ENCODE data around the gene SLC16A12. TPM values are rescaled to one million over a fixed set of nuclear protein-coding genes. Genes with fewer than 3 reads are reported as not detected.
"Not testable (repeated sequence)": the region's sequence is repeated elsewhere in the genome, so short reads cannot be mapped to it uniquely, and the experiment has no call there.

The SLC16A12 gene
- total RNA-seq, 1 experiment from 2014 or later, result 1.0 TPM

DNA sequence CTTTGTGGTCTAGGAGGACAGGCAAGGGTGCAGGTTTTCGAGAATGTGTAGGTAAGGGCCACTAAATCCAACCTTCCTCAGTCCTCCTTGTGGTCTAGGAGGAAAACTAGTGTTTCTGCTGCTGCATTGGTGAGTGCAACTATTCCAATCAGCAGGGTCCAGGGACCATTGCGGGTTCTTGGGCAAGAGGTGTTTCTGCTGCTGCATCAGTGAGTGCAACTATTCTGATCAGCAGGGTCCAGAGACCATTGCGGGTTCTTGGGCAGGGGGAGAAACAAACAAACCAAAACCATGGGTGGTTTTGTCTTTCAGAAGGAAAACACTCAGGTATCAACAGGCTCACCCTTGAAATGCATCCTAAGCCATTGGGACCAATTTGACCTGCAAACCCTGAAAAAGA, 127.6 kb downstream of the SLC16A12 start:
- CTCF ChIA-PET; H3K27ac Mint-ChIP-seq (ENCODE audit: unreplicated experiment); H3K4me3 Mint-ChIP-seq (ENCODE audit: low read depth, unreplicated experiment); BruUV-seq (replicated peaks); H3K36me3 Mint-ChIP-seq (ENCODE audit: insufficient read depth, unreplicated experiment); H3K4me1 Mint-ChIP-seq (ENCODE audit: low read depth, unreplicated experiment); intact Hi-C loops (cut with micrococcal nuclease; ENCODE audit: unreplicated experiment); DNase-seq; H3K9me3 Mint-ChIP-seq (ENCODE audit: low read depth, unreplicated experiment); H3K27me3 Mint-ChIP-seq (ENCODE audit: unreplicated experiment): not testable (repeated sequence)

DNA sequence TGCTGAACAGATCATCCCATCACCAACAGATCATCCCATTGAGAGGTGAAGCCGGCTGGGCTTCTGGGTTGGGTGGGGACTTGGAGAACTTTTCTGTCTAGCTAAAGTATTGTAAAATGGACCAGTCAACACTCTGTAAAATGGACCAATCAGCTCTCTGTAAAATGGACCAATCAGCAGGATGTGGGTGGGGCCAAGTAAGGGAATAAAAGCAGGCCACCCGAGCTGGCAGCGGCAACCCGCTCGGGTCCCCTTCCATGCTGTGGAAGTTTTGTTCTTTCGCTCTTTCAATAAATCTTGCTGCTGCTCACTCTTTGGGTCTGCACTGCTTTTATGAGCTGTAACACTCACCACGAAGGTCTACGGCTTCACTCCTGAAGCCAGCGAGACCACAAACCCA, 129.2 kb downstream of the SLC16A12 start:
- BruUV-seq (replicated peaks); H3K27ac Mint-ChIP-seq (ENCODE audit: unreplicated experiment); H3K4me3 Mint-ChIP-seq (ENCODE audit: low read depth, unreplicated experiment); H3K4me1 Mint-ChIP-seq (ENCODE audit: low read depth, unreplicated experiment); DNase-seq; H3K27me3 Mint-ChIP-seq (ENCODE audit: unreplicated experiment); H3K36me3 Mint-ChIP-seq (ENCODE audit: insufficient read depth, unreplicated experiment); intact Hi-C loops (cut with micrococcal nuclease; ENCODE audit: unreplicated experiment); H3K9me3 Mint-ChIP-seq (ENCODE audit: low read depth, unreplicated experiment); CTCF ChIA-PET: not testable (repeated sequence)

DNA sequence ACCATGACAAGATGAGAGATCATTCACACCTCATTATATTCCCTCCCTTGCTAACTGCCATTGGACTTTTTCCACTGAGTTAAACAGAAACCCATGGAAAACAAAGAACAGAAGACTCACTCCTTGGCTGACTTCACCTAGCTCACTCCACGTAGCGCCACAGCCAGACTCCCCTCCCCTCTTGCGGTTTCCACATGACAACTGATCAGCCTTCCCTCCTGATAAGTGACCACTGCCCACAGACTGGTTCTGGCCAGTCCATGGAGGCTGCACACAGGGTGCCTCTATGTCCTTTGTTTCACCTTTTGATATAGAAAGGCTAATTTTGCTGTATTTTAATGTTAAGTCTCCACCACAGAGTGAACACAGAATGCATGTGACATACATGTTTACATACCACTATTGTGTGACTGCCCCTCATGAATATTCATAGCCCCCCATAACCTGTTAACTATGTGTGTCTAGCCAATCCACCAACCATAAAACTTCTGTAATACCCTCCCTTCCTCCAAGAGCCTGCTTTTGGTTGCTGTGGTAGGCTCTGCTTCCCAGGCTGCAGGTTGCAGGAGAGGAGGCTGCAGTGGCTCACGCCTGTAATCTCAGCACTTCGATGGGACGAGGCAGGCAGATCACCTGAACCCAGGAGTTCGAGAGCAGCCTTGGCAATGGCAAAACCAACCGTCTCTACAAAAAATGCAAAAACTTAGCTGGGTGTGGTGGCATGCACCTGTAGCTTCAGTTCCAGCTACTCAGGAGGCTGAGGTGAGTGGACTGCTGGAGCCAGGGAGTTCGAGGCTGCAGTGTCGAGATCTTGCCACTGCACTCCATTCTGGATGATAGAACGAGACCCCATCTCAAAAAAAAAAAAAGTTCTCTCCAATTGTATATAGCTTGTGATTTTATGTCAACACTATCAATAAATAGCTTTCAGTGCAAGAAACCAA, 131.0 kb downstream of the SLC16A12 start:
- CTCF ChIA-PET, result interaction anchor here (0.5 kb wide), 1 partner anchor 12 kb away, joined by 6 read pairs; the partner anchor contains the start of gene IFIT1
- TF ChIP-seq, protein P1, sequence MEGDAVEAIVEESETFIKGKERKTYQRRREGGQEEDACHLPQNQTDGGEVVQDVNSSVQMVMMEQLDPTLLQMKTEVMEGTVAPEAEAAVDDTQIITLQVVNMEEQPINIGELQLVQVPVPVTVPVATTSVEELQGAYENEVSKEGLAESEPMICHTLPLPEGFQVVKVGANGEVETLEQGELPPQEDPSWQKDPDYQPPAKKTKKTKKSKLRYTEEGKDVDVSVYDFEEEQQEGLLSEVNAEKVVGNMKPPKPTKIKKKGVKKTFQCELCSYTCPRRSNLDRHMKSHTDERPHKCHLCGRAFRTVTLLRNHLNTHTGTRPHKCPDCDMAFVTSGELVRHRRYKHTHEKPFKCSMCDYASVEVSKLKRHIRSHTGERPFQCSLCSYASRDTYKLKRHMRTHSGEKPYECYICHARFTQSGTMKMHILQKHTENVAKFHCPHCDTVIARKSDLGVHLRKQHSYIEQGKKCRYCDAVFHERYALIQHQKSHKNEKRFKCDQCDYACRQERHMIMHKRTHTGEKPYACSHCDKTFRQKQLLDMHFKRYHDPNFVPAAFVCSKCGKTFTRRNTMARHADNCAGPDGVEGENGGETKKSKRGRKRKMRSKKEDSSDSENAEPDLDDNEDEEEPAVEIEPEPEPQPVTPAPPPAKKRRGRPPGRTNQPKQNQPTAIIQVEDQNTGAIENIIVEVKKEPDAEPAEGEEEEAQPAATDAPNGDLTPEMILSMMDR (IDR thresholded peaks at IDR 0.05; ENCODE audit: unreplicated experiment), result no peak
- H3K36me3 Mint-ChIP-seq (ENCODE audit: insufficient read depth, unreplicated experiment), result no peaks in the 10 kb centered on the region

DNA sequence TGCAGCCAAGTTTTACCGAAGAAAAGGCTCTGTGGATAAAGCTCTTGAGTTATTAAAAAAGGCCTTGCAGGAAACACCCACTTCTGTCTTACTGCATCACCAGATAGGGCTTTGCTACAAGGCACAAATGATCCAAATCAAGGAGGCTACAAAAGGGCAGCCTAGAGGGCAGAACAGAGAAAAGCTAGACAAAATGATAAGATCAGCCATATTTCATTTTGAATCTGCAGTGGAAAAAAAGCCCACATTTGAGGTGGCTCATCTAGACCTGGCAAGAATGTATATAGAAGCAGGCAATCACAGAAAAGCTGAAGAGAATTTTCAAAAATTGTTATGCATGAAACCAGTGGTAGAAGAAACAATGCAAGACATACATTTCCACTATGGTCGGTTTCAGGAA, 132.4 kb downstream of the SLC16A12 start:
- BruUV-seq (replicated peaks), result no TSS peak
- no peaks in the 10 kb centered on the region for H3K4me1 Mint-ChIP-seq (ENCODE audit: low read depth, unreplicated experiment)
- CTCF ChIA-PET, result no interaction called here
- H3K9me3 Mint-ChIP-seq (ENCODE audit: low read depth, unreplicated experiment), result no peaks in the 10 kb centered on the region
- H3K27ac Mint-ChIP-seq (ENCODE audit: unreplicated experiment), result no peak overlapping the region
- TF ChIP-seq, protein P1 (IDR thresholded peaks at IDR 0.05; ENCODE audit: unreplicated experiment), result no peak
- H3K36me3 Mint-ChIP-seq (ENCODE audit: insufficient read depth, unreplicated experiment), result no peaks in the 10 kb centered on the region
- DNase-seq, result no peak
- no peaks in the 10 kb centered on the region for H3K27me3 Mint-ChIP-seq (ENCODE audit: unreplicated experiment)
- intact Hi-C loops (cut with micrococcal nuclease; ENCODE audit: unreplicated experiment), result no loop called here
- H3K4me3 Mint-ChIP-seq (ENCODE audit: low read depth, unreplicated experiment), result no peak overlapping the region

More for the DNA sequence above, 131.0 kb downstream of the SLC16A12 start:
- H3K9me3 Mint-ChIP-seq (ENCODE audit: low read depth, unreplicated experiment), result no peaks in the 10 kb centered on the region
- no peak overlapping the region for H3K27ac Mint-ChIP-seq (ENCODE audit: unreplicated experiment)
- no peaks in the 10 kb centered on the region for H3K27me3 Mint-ChIP-seq (ENCODE audit: unreplicated experiment)
- no peak for DNase-seq
- no peaks in the 10 kb centered on the region for H3K4me1 Mint-ChIP-seq (ENCODE audit: low read depth, unreplicated experiment)
- intact Hi-C loops (cut with micrococcal nuclease; ENCODE audit: unreplicated experiment), result no loop called here
- no peak overlapping the region for H3K4me3 Mint-ChIP-seq (ENCODE audit: low read depth, unreplicated experiment)
- BruUV-seq (replicated peaks), result no TSS peak

DNA sequence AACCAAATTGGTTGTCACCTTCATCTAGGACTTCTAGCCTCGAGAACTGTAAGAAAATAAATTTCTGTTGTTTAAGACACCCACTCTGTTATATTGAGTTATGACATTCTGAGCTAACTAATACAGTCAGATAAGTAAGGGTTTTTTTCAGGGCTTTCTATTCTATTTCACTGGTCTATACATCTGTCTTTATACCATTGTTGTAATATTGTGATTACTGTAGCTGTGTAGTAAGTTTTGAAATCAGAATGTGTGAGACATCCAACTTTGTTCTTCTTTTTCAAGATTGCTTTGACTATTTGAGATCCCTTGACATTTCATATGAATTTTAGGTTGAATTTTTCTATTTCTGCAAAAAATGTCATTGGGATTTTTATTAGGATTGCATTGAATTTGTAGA, 135.4 kb downstream of the SLC16A12 start:
- no peak overlapping the region for H3K27ac Mint-ChIP-seq (ENCODE audit: unreplicated experiment)
- TF ChIP-seq, protein P1 (IDR thresholded peaks at IDR 0.05; ENCODE audit: unreplicated experiment), result no peak
- CTCF ChIA-PET, result no interaction called here
- H3K36me3 Mint-ChIP-seq (ENCODE audit: insufficient read depth, unreplicated experiment), result peaks cover 5% of the 10 kb centered on the region
- BruUV-seq (replicated peaks), result no TSS peak
- H3K4me3 Mint-ChIP-seq (ENCODE audit: low read depth, unreplicated experiment), result no peak overlapping the region
- no peak for DNase-seq
- H3K27me3 Mint-ChIP-seq (ENCODE audit: unreplicated experiment), result no peaks in the 10 kb centered on the region
- H3K9me3 Mint-ChIP-seq (ENCODE audit: low read depth, unreplicated experiment), result no peaks in the 10 kb centered on the region
- no peaks in the 10 kb centered on the region for H3K4me1 Mint-ChIP-seq (ENCODE audit: low read depth, unreplicated experiment)
- intact Hi-C loops (cut with micrococcal nuclease; ENCODE audit: unreplicated experiment), result no loop called here
